NCI-H1436 treated with DMSO at 0.1 percent for 48 hours (cell line): ENCODE measurements around the gene POLR1A.
A peak's percentile ranks its signal among the peaks of the same experiment; 100 is the strongest.

Experiments
- DNase-seq: peaks from one replicate; lab custom pipeline; 2025; lab: John Stamatoyannopoulos, UW

The POLR1A gene

GRCh38 chr2:86037795-86038192 lies 67.9 kb downstream of the POLR1A start:
- DNase-seq: no peak

DNA sequence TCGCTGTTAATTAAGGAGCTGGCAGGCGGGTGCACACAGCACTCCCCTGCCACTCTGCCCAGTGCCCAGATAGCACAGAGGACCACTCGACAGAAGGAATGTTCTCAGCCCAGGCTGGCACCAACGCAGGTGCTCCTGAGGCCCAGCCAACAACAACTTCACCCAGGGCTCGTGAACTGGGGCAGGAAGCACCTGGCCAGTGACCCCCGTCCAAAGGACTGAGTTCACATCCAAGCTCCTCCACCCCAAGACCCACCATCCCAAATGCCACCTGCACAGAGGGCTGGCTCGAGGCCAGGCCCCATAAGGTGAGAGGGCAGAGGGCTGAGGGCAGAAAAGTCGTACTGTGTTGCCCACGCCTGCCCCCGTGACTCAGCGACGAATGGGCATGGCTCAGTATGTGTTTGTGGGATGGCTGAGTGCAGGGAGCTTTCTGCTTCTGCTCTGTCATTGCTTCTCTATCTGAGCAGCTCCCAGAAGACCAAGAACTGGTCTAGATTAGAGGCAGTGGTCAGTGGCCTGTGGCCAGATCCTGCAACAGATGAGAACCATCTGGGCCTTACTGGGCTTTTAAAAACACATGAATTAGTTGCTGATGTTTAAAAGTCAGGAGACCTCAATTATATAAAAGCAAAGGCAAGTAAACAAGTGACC lies 68.4 kb downstream of the POLR1A start:
- DNase-seq: no peak

DNA sequence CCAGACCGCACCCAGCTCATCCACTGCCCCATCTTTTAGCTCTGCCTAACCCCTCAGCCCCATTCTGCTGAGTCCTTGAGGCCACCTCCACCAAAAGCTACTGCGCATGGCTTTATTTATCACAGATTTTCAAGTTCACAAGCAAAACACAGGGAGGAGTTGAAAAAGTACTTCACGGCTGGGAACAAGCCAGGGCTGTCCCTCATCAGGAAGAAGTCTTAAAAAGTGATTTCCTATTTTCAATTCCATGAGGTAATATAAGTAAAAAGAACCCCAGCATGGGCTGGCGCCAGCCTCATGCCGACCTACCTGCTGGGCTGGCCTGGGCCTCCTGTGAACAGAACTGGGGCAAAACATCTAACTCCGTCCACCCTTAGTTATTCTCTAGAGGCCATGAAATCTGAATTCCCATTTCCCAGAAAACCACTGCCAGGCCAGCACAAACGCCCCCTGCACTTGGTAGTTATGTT lies 69.0 kb downstream of the POLR1A start:
- no peak for DNase-seq

DNA sequence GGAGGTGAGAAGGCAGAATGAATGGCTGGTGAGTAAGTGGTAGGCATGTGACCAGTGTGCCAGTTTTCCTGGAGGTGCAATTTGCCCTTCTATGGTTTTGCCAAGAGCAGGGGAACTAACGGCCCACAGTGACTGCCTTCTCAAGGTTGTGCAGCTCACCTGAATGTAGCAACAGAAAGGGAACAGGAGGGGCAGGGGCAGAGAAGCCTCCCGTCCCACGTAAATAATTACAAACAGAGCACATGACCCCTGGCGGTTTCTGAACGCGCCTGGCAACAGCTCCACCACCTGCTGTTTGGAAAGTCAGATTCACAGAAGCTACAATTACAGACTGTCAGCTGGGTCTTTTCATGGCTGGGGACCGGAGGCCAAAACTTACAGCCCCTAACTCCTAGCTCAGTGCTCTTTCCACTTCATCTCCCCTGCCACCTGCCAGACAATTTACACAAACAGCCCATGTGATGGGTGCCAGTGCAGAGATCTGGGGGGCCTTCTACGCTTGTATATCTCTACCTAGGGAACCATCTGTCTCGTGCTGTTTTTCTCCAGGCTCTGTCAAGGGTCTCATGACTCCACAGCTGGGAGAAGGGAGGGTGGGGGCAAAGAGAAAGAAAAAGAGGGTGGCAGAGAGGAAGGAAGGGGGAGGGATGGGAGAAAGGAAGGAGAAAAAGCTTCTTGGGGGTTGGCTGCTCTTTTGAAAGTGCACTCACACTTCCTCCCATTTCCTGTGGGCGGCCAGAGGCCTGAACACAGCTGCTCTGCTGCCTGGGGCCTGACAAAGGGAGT lies 69.6 kb downstream of the POLR1A start:
- DNase-seq: peak; percentile 81

DNA sequence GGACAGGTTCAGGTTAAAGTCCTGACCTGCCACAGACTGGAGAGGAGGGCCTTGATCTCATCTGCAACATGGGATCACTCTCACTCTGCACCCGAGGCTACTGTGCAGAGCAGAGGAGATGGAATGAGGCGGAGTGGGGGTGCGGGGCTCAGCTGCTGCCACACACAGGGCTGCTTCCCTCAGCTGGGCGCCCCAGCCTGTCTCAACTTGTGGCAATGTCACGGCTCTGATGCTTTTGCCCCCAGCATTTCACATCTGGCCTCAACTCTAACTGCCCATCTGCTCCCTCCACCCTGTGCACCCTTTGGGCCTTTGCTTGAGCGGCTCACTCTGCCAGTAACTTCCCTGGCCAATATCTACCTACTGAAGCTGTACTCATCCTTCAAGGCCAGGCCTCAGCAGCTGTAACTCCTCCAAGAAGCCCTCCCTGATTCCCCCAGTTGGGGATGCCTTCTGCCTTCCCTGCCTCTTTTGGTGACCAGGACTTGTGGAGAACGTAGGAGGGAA lies 70.3 kb downstream of the POLR1A start:
- DNase-seq: no peak

GRCh38 chr2:86033751-86034692 lies 71.7 kb downstream of the POLR1A start:
- no peak for DNase-seq

DNA sequence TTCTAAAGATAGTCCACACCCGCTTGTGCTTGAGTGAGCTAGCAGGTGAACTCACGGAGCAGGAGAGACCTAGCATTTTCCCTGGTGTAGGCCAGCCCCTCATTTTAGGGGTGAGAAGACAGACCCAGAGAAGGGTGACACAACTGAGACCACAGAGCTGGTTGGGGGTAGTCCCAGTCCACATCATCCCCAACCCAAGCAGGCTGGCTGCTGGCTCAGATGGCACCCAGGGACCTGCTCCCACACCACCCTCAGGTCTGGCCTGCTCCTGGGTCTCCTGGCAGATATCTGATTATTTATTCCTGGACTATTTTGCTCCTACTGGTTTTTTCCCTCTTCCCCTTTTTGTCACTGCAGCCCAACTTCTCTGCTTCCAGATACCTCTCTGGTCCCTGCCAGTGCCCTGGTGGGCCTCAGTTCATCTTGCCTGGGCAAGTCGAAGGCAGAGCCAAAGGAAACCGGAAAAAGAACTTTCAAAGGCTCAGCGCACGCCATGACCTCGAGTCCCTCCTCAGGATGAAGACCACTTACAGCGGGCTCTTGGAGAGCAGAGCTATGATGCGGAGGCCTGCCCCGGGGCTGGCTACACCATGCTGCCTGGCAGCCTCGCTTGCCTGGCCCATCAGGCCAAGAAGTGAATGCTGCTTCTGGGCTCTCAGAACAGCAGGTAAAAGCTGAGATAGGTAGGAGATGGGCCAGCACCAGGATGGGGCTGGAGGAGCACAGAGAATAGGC lies 72.7 kb downstream of the POLR1A start:
- no peak for DNase-seq

GRCh38 chr2:86031606-86032005 lies 74.1 kb downstream of the POLR1A start:
- DNase-seq: no peak

DNA sequence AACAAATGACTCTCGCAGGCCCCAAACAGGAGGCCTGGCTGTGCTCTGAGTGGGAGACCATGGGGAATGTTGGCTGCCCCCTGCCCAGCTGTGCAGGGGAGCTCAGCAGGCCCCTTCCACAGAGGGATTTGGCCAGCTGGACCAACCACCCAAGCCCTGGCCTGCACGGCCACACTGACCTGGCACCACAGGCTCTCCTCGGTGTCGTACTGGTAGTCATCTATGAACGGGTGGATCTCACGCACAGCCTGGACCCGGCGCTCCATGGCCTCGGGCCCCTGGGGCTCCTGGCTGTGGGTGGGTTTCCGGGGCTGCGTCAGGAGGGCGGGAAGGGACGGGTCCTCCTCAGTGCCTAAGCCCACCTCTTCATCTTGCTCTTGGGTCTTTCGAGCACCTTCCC lies 74.5 kb downstream of the POLR1A start:
- no peak for DNase-seq

DNA sequence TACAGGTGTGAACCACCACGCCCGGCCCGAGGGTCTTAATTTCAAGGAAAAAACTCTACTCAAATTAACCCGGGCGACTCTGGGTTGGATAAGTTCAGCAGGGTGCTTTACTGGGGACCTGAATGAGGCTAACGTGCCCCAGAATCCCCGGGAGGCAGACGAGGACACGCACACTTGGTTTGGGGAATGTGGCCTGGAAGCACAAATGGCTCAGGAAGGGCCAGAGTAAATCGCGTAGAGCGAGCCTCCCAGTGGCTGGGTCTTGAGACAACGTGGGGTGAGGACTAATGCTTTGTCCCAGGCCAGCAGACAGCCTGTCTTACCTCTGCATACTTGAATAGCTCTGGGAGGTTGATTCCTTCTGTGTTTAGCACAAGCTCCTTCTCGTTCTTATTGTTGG lies 75.8 kb downstream of the POLR1A start:
- DNase-seq: no peak

DNA sequence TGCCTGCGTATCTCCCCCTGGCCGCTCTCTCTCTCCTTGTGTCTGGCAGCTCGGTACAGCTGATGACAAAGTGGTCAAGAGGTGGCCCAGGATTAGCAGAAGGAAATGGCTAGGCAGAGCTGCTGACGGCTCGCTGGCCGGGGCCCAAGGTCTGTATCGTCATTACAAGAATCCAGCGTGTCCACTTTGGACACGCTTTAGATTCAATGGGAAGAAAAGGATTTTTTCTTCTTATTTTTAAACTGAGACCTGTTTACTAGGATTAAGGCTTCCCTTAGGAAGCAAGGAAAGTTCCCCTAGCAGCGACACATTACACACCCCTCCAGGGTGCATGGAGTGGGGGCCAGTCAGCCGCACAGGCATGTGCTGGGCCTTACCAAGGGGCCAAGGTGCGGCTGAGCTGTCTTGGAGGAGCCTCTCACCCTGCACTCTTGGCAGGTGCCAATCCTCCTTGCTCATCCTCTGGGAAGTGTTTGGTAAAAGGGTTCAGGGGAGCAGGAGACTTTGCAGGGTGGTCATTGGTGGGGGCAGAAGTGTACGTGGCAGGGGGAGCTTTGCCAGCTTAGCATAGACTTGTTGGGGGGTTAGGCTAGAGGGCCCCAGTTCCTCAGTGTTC lies 76.8 kb downstream of the POLR1A start:
- no peak for DNase-seq

GRCh38 chr2:86027922-86028765 lies 77.5 kb downstream of the POLR1A start:
- DNase-seq: no peak

DNA sequence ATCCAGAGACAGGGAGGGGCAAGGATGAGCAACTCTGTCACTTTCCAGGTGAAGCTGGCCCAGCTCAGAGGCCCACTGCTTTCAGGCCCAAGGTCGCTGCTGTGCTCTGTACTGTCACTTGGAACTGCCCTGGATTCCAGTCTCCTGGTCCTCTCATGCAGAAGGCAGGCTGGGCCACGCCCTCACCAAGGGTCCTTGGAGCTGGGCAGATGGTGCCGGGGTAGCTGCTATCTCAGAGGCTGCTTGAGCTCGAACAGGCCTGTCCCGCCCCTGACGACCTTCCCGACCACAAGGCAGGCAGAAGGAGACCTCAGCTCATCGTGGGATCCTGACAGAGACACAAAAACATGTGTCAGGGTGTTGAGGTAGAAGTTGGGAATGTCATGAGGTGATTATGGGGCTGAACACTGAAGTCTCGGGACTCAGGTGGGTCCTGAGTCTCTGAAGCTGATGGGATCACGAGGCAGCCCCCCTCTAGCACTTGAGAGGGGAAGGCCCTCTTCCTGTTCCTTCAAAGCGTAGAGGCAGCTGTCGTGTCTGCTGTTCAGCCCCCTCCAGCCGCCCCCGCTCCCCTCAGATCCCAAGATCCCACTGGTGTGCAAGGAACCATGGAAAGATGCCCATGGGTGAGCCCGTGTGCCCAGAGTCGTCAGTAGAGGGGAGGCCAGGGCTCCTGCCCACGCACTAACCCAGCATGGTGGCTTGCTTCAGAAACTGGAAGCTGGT lies 78.3 kb downstream of the POLR1A start:
- DNase-seq: no peak

GRCh38 chr2:86026744-86027065 lies 79.0 kb downstream of the POLR1A start:
- DNase-seq: no peak

GRCh38 chr2:86025976-86026743 lies 79.5 kb downstream of the POLR1A start:
- DNase-seq: no peak

DNA sequence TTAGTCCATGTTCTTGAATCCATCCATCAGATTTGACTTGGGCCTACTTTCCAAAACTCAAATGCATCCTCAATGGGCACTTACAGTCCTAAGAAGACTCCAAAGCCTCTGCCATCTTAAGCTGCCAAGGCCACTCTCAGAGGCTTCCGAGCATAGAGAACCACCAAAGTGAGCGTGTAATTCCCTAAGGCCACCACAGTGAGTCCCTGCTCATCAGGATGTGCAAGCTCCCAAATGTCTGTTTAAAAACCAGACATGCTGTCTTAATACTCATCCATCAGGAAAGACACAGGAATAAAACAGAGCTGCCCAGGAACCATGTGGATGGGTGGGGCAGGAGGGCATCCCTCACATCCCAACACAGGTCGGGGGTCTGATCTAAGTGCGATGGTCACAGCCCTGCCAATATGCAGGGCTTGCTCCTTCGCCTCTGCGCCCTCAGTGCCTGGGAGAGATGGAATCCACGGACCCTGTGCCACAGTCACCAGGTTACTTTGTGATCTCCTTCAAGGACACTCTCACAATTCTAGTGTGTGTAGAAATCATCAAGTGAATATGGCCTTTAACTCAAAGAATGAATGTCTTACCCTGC lies 80.4 kb downstream of the POLR1A start:
- no peak for DNase-seq

DNA sequence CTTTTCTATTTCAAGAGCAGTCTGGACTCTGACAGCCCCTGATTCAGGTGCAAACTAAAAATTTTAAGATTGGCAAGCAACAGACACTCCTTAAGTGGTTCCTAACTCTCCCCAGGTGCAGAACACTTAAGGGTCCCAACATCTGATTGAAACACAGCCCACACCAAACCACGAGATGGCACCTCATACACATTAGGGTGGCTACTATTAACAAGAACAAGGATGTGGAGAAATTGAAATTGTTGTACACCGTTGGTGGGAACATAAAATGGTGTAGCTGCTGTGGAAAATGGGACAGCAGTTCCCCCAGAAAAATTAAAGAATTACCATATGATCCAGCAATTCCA lies 82.3 kb downstream of the POLR1A start:
- no peak for DNase-seq

DNA sequence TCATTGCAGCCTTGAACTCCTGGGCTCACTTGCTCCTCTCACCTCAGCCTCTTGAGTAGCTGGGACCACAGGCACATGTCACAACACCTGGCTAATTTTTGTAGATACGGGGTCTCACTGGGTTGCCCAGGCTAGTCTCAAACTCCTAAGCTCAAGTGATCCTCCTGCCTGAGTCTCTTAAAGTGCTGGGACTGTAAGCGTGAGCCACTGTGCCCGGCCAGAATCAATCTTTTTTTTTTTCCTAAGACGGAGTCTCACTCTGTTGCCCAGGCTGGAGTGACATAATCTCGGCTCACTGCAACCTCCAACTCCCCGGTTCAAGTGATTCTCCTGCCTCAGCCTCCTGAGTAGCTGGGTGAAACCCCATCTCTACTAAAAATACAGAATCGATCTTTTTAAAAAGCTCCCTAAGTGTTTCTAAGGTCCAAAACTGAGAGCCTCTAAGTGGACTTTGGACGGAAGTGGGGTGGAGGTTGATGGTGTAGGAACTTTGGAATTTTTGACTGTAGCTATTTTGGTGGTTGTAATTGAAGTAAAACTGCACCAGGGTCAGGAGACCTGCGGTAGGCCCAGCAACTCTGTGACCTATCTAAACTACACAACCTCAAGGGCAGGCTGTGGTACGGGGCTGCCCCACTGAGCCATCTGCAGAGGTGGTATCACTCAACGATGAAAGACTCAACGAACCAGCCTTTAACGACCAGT lies 82.9 kb downstream of the POLR1A start:
- DNase-seq: no peak
